WTC11 (cell line): ENCODE measurements around the gene ZDHHC11.

Experiments used
- AFF4 ChIP-seq: sonication (generic); formaldehyde crosslinking; IDR thresholded peaks from 2 replicates; pipeline ENCODE4 v1.8.1; 2023; ENCODE audit warnings: mild to moderate bottlenecking, missing genetic modification reagents, borderline replicate concordance
- ATF2 ChIP-seq: sonication (generic); formaldehyde crosslinking; IDR thresholded peaks from 2 replicates; pipeline ENCODE4 v1.8.1; 2022; ENCODE audit warnings: low read depth, missing genetic modification reagents, borderline replicate concordance
- ATF3 ChIP-seq: sonication (generic); formaldehyde crosslinking; conservative IDR thresholded peaks from 2 replicates; pipeline ENCODE4 v1.8.1; 2022; ENCODE audit warnings: mild to moderate bottlenecking, missing genetic modification reagents
- ATF6 ChIP-seq: sonication (generic); formaldehyde crosslinking; IDR thresholded peaks from 2 replicates; pipeline ENCODE4 v1.8.1; 2023; ENCODE audit warnings: mild to moderate bottlenecking, missing genetic modification reagents
- CTCF ChIP-seq: fragments of 200-600 bp; IDR thresholded peaks from 2 replicates; pipeline ENCODE4 v1.8.0; 2022; ENCODE audit warnings: antibody characterized with exemption
- E2F4 ChIP-seq: sonication (generic); formaldehyde crosslinking; IDR thresholded peaks from 2 replicates; pipeline ENCODE4 v1.8.1; 2022; ENCODE audit warnings: low read depth, mild to moderate bottlenecking, moderate library complexity, missing genetic modification reagents, borderline replicate concordance
- FOXJ3 ChIP-seq: sonication (generic); formaldehyde crosslinking; IDR thresholded peaks from 2 replicates; pipeline ENCODE4 v1.9.0; 2021; ENCODE audit warnings: missing genetic modification reagents, mild to moderate bottlenecking, borderline replicate concordance
- GABPB1 ChIP-seq: sonication (generic); formaldehyde crosslinking; IDR thresholded peaks from 2 replicates; pipeline ENCODE4 v1.8.1; 2023; ENCODE audit warnings: mild to moderate bottlenecking, missing genetic modification reagents
- SP1 ChIP-seq: sonication (generic); formaldehyde crosslinking; conservative IDR thresholded peaks from 2 replicates; pipeline ENCODE4 v1.8.1; 2022; ENCODE audit warnings: missing genetic modification reagents
- ZBTB43 ChIP-seq: sonication (generic); formaldehyde crosslinking; IDR thresholded peaks from 2 replicates; pipeline ENCODE4 v1.8.1; 2023; ENCODE audit warnings: mild to moderate bottlenecking, missing genetic modification reagents

- no peak for TF ChIP-seq SP1 (CRISPR knock-in tag)
- no peak for TF ChIP-seq ATF3
- no peak for TF ChIP-seq ATF6 (CRISPR knock-in tag)
- no peak for TF ChIP-seq ZBTB43 (CRISPR knock-in tag)
- no peak for TF ChIP-seq CTCF
- TF ChIP-seq E2F4 (CRISPR knock-in tag) = no peak
- no peak for TF ChIP-seq FOXJ3
- TF ChIP-seq AFF4 = no peak
- TF ChIP-seq ATF2 = no peak
- TF ChIP-seq GABPB1 (CRISPR knock-in tag) = no peak
Measured at GRCh38 chr5:856531-857425, 6.0 kb upstream of the ZDHHC11 start.
